Measurements from ENCODE around the gene NEURL1B. TPM values are rescaled to one million over a fixed set of nuclear protein-coding genes. Genes with fewer than 3 reads are reported as not detected.
"Not testable (repeated sequence)": the region's sequence is repeated elsewhere in the genome, so short reads cannot be mapped to it uniquely, and the experiment has no call there.

NEURL1B gene
- total and polyA plus RNA-seq, 10 of the 15 experiments (the other 5 are each of a cell fraction or from before 2014, with no cell fraction given), result 0.04 to 0.28 (median 0.05) TPM; not detected in 4

GRCh38 chr5:172678362-172678874, 37.4 kb downstream of the NEURL1B start:
- TF ChIP-seq PKNOX1 (IDR thresholded peaks at IDR 0.05), result peak; percentile 34; the same call in 1 of the 2 replicates
- H3K79me2 ChIP-seq (ENCODE audit: control insufficient read depth, insufficient read depth, low read length); FAIRE-seq; in situ Hi-C loops (cut with MboI); H3K9me3 ChIP-seq (replicated peaks; ENCODE audit: control insufficient read depth, insufficient read depth, low read length); H3K27ac ChIP-seq (ENCODE audit: control insufficient read depth, insufficient read depth); RAD21 ChIA-PET (ENCODE audit: unreplicated experiment); BruUV-seq (replicated peaks); H3K4me2 ChIP-seq (ENCODE audit: control insufficient read depth, insufficient read depth); H3K9ac ChIP-seq (ENCODE audit: control insufficient read depth, insufficient read depth, low read length); CTCF ChIA-PET; H3K4me1 ChIP-seq (ENCODE audit: control insufficient read depth, insufficient read depth, low read length); H3K4me3 ChIP-seq; H4K20me1 ChIP-seq (ENCODE audit: control insufficient read depth, insufficient read depth); intact Hi-C loops (cut with micrococcal nuclease; ENCODE audit: unreplicated experiment); H3K36me3 ChIP-seq (ENCODE audit: control insufficient read depth in 2 of 2, insufficient read depth in 2 of 2, low read length in 1 of 2); SMC1A ChIA-PET (ENCODE audit: uncharacterized antibody, unreplicated experiment); DNase-seq (ENCODE audit: low read depth, low spot score); POLR2A ChIA-PET; H2AFZ ChIP-seq (ENCODE audit: control insufficient read depth, low read depth, low read length); H3K27me3 ChIP-seq (replicated peaks in 1 of 2; ENCODE audit: control insufficient read depth in 2 of 2, insufficient read depth in 2 of 2, low read length in 1 of 2): not testable (repeated sequence)
- peak; percentile 39; the same call in 2 of the 3 replicates for ATAC-seq
- WGBS (ENCODE audit: insufficient coverage, insufficient replicate concordance, low lambda C conversion rate, missing lambda C conversion rate), result 40% methylated on average over 5 of the region's 5 CpGs

GRCh38 chr5:172678902-172679301, 37.8 kb downstream of the NEURL1B start:
- Histone ChIP-seq H2AFZ (ENCODE audit: control insufficient read depth, low read depth, low read length) (no peak overlapping the region), H3K27me3 (replicated peaks in 1 of 2; ENCODE audit: control insufficient read depth in 2 of 2, insufficient read depth in 2 of 2, low read length in 1 of 2) (peaks cover 0 to 3% of the 10 kb centered on the region in 2 experiments; a peak in 1 of 4 replicates), H3K36me3 (ENCODE audit: control insufficient read depth in 2 of 2, insufficient read depth in 2 of 2, low read length in 1 of 2) (no peaks in the 10 kb centered on the region), H3K9ac (ENCODE audit: control insufficient read depth, insufficient read depth, low read length) (no peak overlapping the region), H3K4me3 (no peak overlapping the region), H3K9me3 (replicated peaks; ENCODE audit: control insufficient read depth, insufficient read depth, low read length) (no peaks in the 10 kb centered on the region; the same call in 2 of the 3 replicates), H3K4me2 (ENCODE audit: control insufficient read depth, insufficient read depth) (no peak overlapping the region), H3K4me1 (ENCODE audit: control insufficient read depth, insufficient read depth, low read length) (no peaks in the 10 kb centered on the region), H3K27ac (ENCODE audit: control insufficient read depth, insufficient read depth) (no peak overlapping the region), H3K79me2 (ENCODE audit: control insufficient read depth, insufficient read depth, low read length) (no peaks in the 10 kb centered on the region), H4K20me1 (ENCODE audit: control insufficient read depth, insufficient read depth) (no peaks in the 10 kb centered on the region)
- intact Hi-C loops (cut with micrococcal nuclease; ENCODE audit: unreplicated experiment), result no loop called here
- ChIA-PET CTCF (no interaction called here), POLR2A (no interaction called here), SMC1A (ENCODE audit: uncharacterized antibody, unreplicated experiment) (no interaction called here), RAD21 (ENCODE audit: unreplicated experiment) (no interaction called here)
- TF ChIP-seq IKZF2 (IDR thresholded peaks at IDR 0.05) (no peak), TBL1XR1 (IDR thresholded peaks at IDR 0.05; ENCODE audit: low read depth, low read length) (no peak), SREBF1 (IDR thresholded peaks at IDR 0.05; ENCODE audit: low read length) (no peak), ZNF622 (IDR thresholded peaks at IDR 0.05) (no peak), PML (IDR thresholded peaks at IDR 0.05; ENCODE audit: low read length) (no peak), SPI1 (IDR thresholded peaks at IDR 0.05; ENCODE audit: borderline replicate concordance, insufficient read depth, low read depth, low read length) (no peak), DPF2 (IDR thresholded peaks at IDR 0.05) (no peak), POLR2A (IDR thresholded peaks at IDR 0.05; ENCODE audit: low read depth, low read length) (no peak), POU2F2 (IDR thresholded peaks at IDR 0.05; ENCODE audit: borderline replicate concordance, low read depth, low read length) (no peak), CHD4 (IDR thresholded peaks at IDR 0.05) (no peak), SMAD1 (IDR thresholded peaks at IDR 0.05; ENCODE audit: low read depth, partially characterized antibody) (no peak), PRDM15 (CRISPR knock-in tag; IDR thresholded peaks at IDR 0.05) (no peak), JUNB (IDR thresholded peaks at IDR 0.05) (no peak), ZNF274 (IDR thresholded peaks at IDR 0.05; ENCODE audit: insufficient read depth, insufficient read length) (no peak), GABPA (IDR thresholded peaks at IDR 0.05; ENCODE audit: low read depth) (no peak)
- in situ Hi-C loops (cut with MboI), result no loop called here
- DNase-seq (ENCODE audit: low read depth, low spot score) (no peak), FAIRE-seq (no peak), ATAC-seq (no peak; the same call in 2 of the 3 replicates)
- WGBS (ENCODE audit: insufficient coverage, insufficient replicate concordance, low lambda C conversion rate, missing lambda C conversion rate), result 32% methylated on average over 7 of the region's 7 CpGs
- no TSS peak for BruUV-seq (replicated peaks)
